HG03565 (cell line): Measurements from ENCODE around the gene CCDC12.

Experiments used
- ATAC-seq: cut with Tn5 transposase; IDR thresholded peaks from one replicate; pipeline ENCODE4 v1.9.1; 2021; ENCODE audit warnings: mild to moderate bottlenecking, moderate library complexity; ENCODE audit not compliant: unreplicated experiment

CCDC12 gene

GRCh38 chr3:47008234-47008796 lies 31.8 kb upstream of the CCDC12 start:
- ATAC-seq = no peak

GRCh38 chr3:47007482-47008233 lies 31.1 kb upstream of the CCDC12 start:
- ATAC-seq = no peak

- no peak for ATAC-seq
Measured at GRCh38 chr3:47007001-47007400, 30.5 kb upstream of the CCDC12 start.

GRCh38 chr3:47006145-47006651 lies 29.7 kb upstream of the CCDC12 start:
- no peak for ATAC-seq

GRCh38 chr3:47005212-47006144 lies 28.9 kb upstream of the CCDC12 start:
- no peak for ATAC-seq

GRCh38 chr3:47004369-47005211 lies 28.0 kb upstream of the CCDC12 start:
- no peak for ATAC-seq

GRCh38 chr3:47003461-47004368 lies 27.2 kb upstream of the CCDC12 start:
- ATAC-seq = no peak

- no peak for ATAC-seq
Measured at GRCh38 chr3:47003056-47003410, 26.5 kb upstream of the CCDC12 start.

- no peak for ATAC-seq
Measured at GRCh38 chr3:47002171-47003055, 25.9 kb upstream of the CCDC12 start.

GRCh38 chr3:47001731-47002170 lies 25.2 kb upstream of the CCDC12 start:
- no peak for ATAC-seq

- no peak for ATAC-seq
Measured at GRCh38 chr3:47000922-47001730, 24.6 kb upstream of the CCDC12 start.

GRCh38 chr3:47000198-47000815 lies 23.8 kb upstream of the CCDC12 start:
- ATAC-seq = no peak

GRCh38 chr3:46999516-47000197 lies 23.1 kb upstream of the CCDC12 start:
- no peak for ATAC-seq

GRCh38 chr3:46998852-46999515 lies 22.4 kb upstream of the CCDC12 start:
- ATAC-seq = no peak

GRCh38 chr3:46998121-46998851 lies 21.7 kb upstream of the CCDC12 start:
- no peak for ATAC-seq
